ENCODE measurements around the gene TBC1D16. TPM values are rescaled to one million over a fixed set of nuclear protein-coding genes. Genes with fewer than 3 reads are reported as not detected.
A peak's percentile ranks its signal among the peaks of the same experiment; 100 is the strongest.

The TBC1D16 gene
- total RNA-seq, 1 donor from 2014 or later, result 21.2 TPM

- peak overlapping the region; percentile 50 for H3K27ac Mint-ChIP-seq
- no peaks in the 10 kb centered on the region for H3K9me3 ChIP-seq (ENCODE audit: low read depth)
- no peak overlapping the region for H3K9ac ChIP-seq
- H3K4me1 ChIP-seq, result peaks cover 4% of the 10 kb centered on the region
- H3K27me3 ChIP-seq, result no peaks in the 10 kb centered on the region
- no peak overlapping the region for H3K4me3 ChIP-seq
- no peak for DNase-seq (ENCODE audit: low spot score)
- no peak overlapping the region for H3K27ac ChIP-seq
- no peaks in the 10 kb centered on the region for H3F3A ChIP-seq (ENCODE audit: low read depth)
- no peaks in the 10 kb centered on the region for H3K9me3 Mint-ChIP-seq
- H3K27me3 Mint-ChIP-seq (ENCODE audit: insufficient read depth, low read depth), result peaks cover 6% of the 10 kb centered on the region
- peaks cover 34% of the 10 kb centered on the region for H3K4me1 Mint-ChIP-seq
- H2AFZ ChIP-seq (replicated peaks), result no peak overlapping the region
- peaks cover 42% of the 10 kb centered on the region for H3K36me3 Mint-ChIP-seq
- H3K36me3 ChIP-seq, result no peaks in the 10 kb centered on the region
- H3K4me3 Mint-ChIP-seq, result peak overlapping the region; percentile 64
- no peaks in the 10 kb centered on the region for H3K79me2 ChIP-seq (ENCODE audit: low read depth)
- H4K20me1 ChIP-seq (ENCODE audit: low read depth), result peaks cover 16% of the 10 kb centered on the region
- TF ChIP-seq EZH2phosphoT487 (IDR thresholded peaks at IDR 0.05) (no peak), CTCF (IDR thresholded peaks at IDR 0.05) (no peak), EZH2 (IDR thresholded peaks at IDR 0.05) (no peak)
- no peak overlapping the region for H3K4me2 ChIP-seq
Observed at GRCh38 chr17:79942591-79943346, 92.9 kb downstream of the TBC1D16 start.

- Histone ChIP-seq H3K4me1 (peaks cover 11% of the 10 kb centered on the region), H3F3A (ENCODE audit: low read depth) (no peaks in the 10 kb centered on the region), H3K27ac (no peak overlapping the region), H3K9me3 (ENCODE audit: low read depth) (no peaks in the 10 kb centered on the region), H3K36me3 (no peaks in the 10 kb centered on the region), H2AFZ (replicated peaks) (no peak overlapping the region), H3K9ac (no peak overlapping the region), H3K4me3 (no peak overlapping the region), H3K27me3 (no peaks in the 10 kb centered on the region), H4K20me1 (ENCODE audit: low read depth) (peaks cover 21% of the 10 kb centered on the region), H3K79me2 (ENCODE audit: low read depth) (no peaks in the 10 kb centered on the region), H3K4me2 (no peak overlapping the region)
- H3K27me3 Mint-ChIP-seq (ENCODE audit: insufficient read depth, low read depth), result peaks cover 7% of the 10 kb centered on the region
- TF ChIP-seq EZH2 (IDR thresholded peaks at IDR 0.05) (no peak), CTCF (IDR thresholded peaks at IDR 0.05) (no peak), EZH2phosphoT487 (IDR thresholded peaks at IDR 0.05) (no peak)
- no peak for DNase-seq (ENCODE audit: low spot score)
- no peak overlapping the region for H3K4me3 Mint-ChIP-seq
- peaks cover 38% of the 10 kb centered on the region for H3K4me1 Mint-ChIP-seq
- no peak overlapping the region for H3K27ac Mint-ChIP-seq
- peaks cover 41% of the 10 kb centered on the region for H3K36me3 Mint-ChIP-seq
- no peaks in the 10 kb centered on the region for H3K9me3 Mint-ChIP-seq
Observed at GRCh38 chr17:79942011-79942405, 93.7 kb downstream of the TBC1D16 start.

- DNase-seq (ENCODE audit: low spot score), result no peak
Observed at GRCh38 chr17:79941088-79942010, 94.3 kb downstream of the TBC1D16 start.

More at GRCh38 chr17:79941088-79942010, 94.3 kb downstream of the TBC1D16 start:
- no peaks in the 10 kb centered on the region for H3F3A ChIP-seq (ENCODE audit: low read depth)
- no peaks in the 10 kb centered on the region for H3K36me3 ChIP-seq
- H3K27ac ChIP-seq, result no peak overlapping the region
- H3K27me3 Mint-ChIP-seq (ENCODE audit: insufficient read depth, low read depth), result peaks cover 7% of the 10 kb centered on the region
- H3K9me3 ChIP-seq (ENCODE audit: low read depth), result no peaks in the 10 kb centered on the region
- TF ChIP-seq EZH2phosphoT487 (IDR thresholded peaks at IDR 0.05), result no peak
- TF ChIP-seq EZH2 (IDR thresholded peaks at IDR 0.05), result no peak
- TF ChIP-seq CTCF (IDR thresholded peaks at IDR 0.05), result no peak
- H3K27ac Mint-ChIP-seq, result no peak overlapping the region
- no peaks in the 10 kb centered on the region for H3K27me3 ChIP-seq
- H3K4me2 ChIP-seq, result no peak overlapping the region
- H3K9ac ChIP-seq, result no peak overlapping the region
- no peak overlapping the region for H2AFZ ChIP-seq (replicated peaks)
- no peaks in the 10 kb centered on the region for H3K79me2 ChIP-seq (ENCODE audit: low read depth)
- no peaks in the 10 kb centered on the region for H3K9me3 Mint-ChIP-seq
- peaks cover 44% of the 10 kb centered on the region for H3K4me1 Mint-ChIP-seq
- H4K20me1 ChIP-seq (ENCODE audit: low read depth), result peaks cover 21% of the 10 kb centered on the region
- peaks cover 41% of the 10 kb centered on the region for H3K36me3 Mint-ChIP-seq
- H3K4me3 ChIP-seq, result no peak overlapping the region
- peaks cover 11% of the 10 kb centered on the region for H3K4me1 ChIP-seq
- H3K4me3 Mint-ChIP-seq, result no peak overlapping the region
